Dendritic cell treated with granulocyte-macrophage colony-stimulating factor and Interleukin-4, amounts not matched to agents 40 ng/mL and 50 ng/mL, for 4 days (primary cell): ENCODE results near the gene MAML2.

Experiments used
- H3K27ac Mint-ChIP-seq: one replicate; pipeline ENCODE4 v1.8.0; 2022; ENCODE audit warnings: mild to moderate bottlenecking, mixed read lengths
- H3K27me3 Mint-ChIP-seq: one replicate; pipeline ENCODE4 v1.8.0; 2022; ENCODE audit warnings: mild to moderate bottlenecking, mixed read lengths
- H3K36me3 Mint-ChIP-seq: one replicate; pipeline ENCODE4 v1.8.0; 2022; ENCODE audit warnings: low read depth, mixed read lengths
- H3K4me1 Mint-ChIP-seq: one replicate; pipeline ENCODE4 v1.8.0; 2022; ENCODE audit warnings: low read depth, mixed read lengths
- H3K4me3 Mint-ChIP-seq: one replicate; pipeline ENCODE4 v1.8.0; 2022; ENCODE audit warnings: mild to moderate bottlenecking, moderate library complexity, mixed read lengths
- H3K9me3 Mint-ChIP-seq: one replicate; pipeline ENCODE4 v1.8.0; 2022; ENCODE audit warnings: mixed read lengths
- intact Hi-C: fragments of 100-400 bp; cut with micrococcal nuclease; formaldehyde crosslinking; loops from one replicate; pipeline ENCODE4 v1.15.0; 2022

The MAML2 gene

GRCh38 chr11:96119211-96119610 is 223.8 kb downstream of the MAML2 start:
- H3K27ac Mint-ChIP-seq: no peak overlapping the region
- peaks cover 2% of the 10 kb centered on the region for H3K27me3 Mint-ChIP-seq
- H3K4me1 Mint-ChIP-seq: no peaks in the 10 kb centered on the region
- intact Hi-C loops: no loop called here
- H3K36me3 Mint-ChIP-seq: no peaks in the 10 kb centered on the region
- no peaks in the 10 kb centered on the region for H3K9me3 Mint-ChIP-seq
- H3K4me3 Mint-ChIP-seq: no peak overlapping the region

- H3K36me3 Mint-ChIP-seq: no peaks in the 10 kb centered on the region
- no peaks in the 10 kb centered on the region for H3K4me1 Mint-ChIP-seq
- intact Hi-C loops: no loop called here
- no peaks in the 10 kb centered on the region for H3K27me3 Mint-ChIP-seq
- no peaks in the 10 kb centered on the region for H3K9me3 Mint-ChIP-seq
- H3K4me3 Mint-ChIP-seq: no peak overlapping the region
- H3K27ac Mint-ChIP-seq: no peak overlapping the region
These were observed 226.6 kb downstream of the MAML2 start for GRCh38 chr11:96116376-96116775.

GRCh38 chr11:96114178-96115064 is 228.6 kb downstream of the MAML2 start:
- Mint-ChIP-seq H3K4me1 (no peaks in the 10 kb centered on the region), H3K27me3 (no peaks in the 10 kb centered on the region), H3K9me3 (no peaks in the 10 kb centered on the region), H3K4me3 (no peak overlapping the region), H3K36me3 (no peaks in the 10 kb centered on the region), H3K27ac (no peak overlapping the region)
- intact Hi-C loops: no loop called here

GRCh38 chr11:96113193-96113681 is 229.8 kb downstream of the MAML2 start:
- H3K9me3 Mint-ChIP-seq: no peaks in the 10 kb centered on the region
- no peaks in the 10 kb centered on the region for H3K4me1 Mint-ChIP-seq
- intact Hi-C loops: no loop called here
- no peaks in the 10 kb centered on the region for H3K36me3 Mint-ChIP-seq
- H3K27ac Mint-ChIP-seq: no peak overlapping the region
- no peaks in the 10 kb centered on the region for H3K27me3 Mint-ChIP-seq
- H3K4me3 Mint-ChIP-seq: no peak overlapping the region

- no peaks in the 10 kb centered on the region for H3K27me3 Mint-ChIP-seq
- no peak overlapping the region for H3K4me3 Mint-ChIP-seq
- no peaks in the 10 kb centered on the region for H3K36me3 Mint-ChIP-seq
- H3K27ac Mint-ChIP-seq: no peak overlapping the region
- no peaks in the 10 kb centered on the region for H3K9me3 Mint-ChIP-seq
- intact Hi-C loops: no loop called here
- H3K4me1 Mint-ChIP-seq: no peaks in the 10 kb centered on the region
These were observed 230.5 kb downstream of the MAML2 start for GRCh38 chr11:96112192-96113128.

GRCh38 chr11:96111308-96111707 is 231.7 kb downstream of the MAML2 start:
- intact Hi-C loops: no loop called here
- H3K9me3 Mint-ChIP-seq: no peaks in the 10 kb centered on the region
- no peaks in the 10 kb centered on the region for H3K27me3 Mint-ChIP-seq
- no peaks in the 10 kb centered on the region for H3K4me1 Mint-ChIP-seq
- no peaks in the 10 kb centered on the region for H3K36me3 Mint-ChIP-seq
- no peak overlapping the region for H3K27ac Mint-ChIP-seq
- H3K4me3 Mint-ChIP-seq: no peak overlapping the region

GRCh38 chr11:96110302-96110701 is 232.7 kb downstream of the MAML2 start:
- H3K36me3 Mint-ChIP-seq: no peaks in the 10 kb centered on the region
- H3K27me3 Mint-ChIP-seq: no peaks in the 10 kb centered on the region
- no peaks in the 10 kb centered on the region for H3K4me1 Mint-ChIP-seq
- no peak overlapping the region for H3K27ac Mint-ChIP-seq
- intact Hi-C loops: no loop called here
- H3K9me3 Mint-ChIP-seq: no peaks in the 10 kb centered on the region
- H3K4me3 Mint-ChIP-seq: no peak overlapping the region

- Mint-ChIP-seq H3K4me3 (no peak overlapping the region), H3K27ac (no peak overlapping the region), H3K27me3 (no peaks in the 10 kb centered on the region), H3K9me3 (no peaks in the 10 kb centered on the region), H3K36me3 (no peaks in the 10 kb centered on the region), H3K4me1 (no peaks in the 10 kb centered on the region)
- intact Hi-C loops: no loop called here
These were observed 233.5 kb downstream of the MAML2 start for GRCh38 chr11:96109331-96110030.

GRCh38 chr11:96107143-96107824 is 235.7 kb downstream of the MAML2 start:
- Mint-ChIP-seq H3K27me3 (no peaks in the 10 kb centered on the region), H3K9me3 (no peaks in the 10 kb centered on the region), H3K27ac (no peak overlapping the region), H3K36me3 (no peaks in the 10 kb centered on the region), H3K4me1 (no peaks in the 10 kb centered on the region), H3K4me3 (no peak overlapping the region)
- intact Hi-C loops: no loop called here

- H3K4me3 Mint-ChIP-seq: no peak overlapping the region
- H3K36me3 Mint-ChIP-seq: no peaks in the 10 kb centered on the region
- H3K9me3 Mint-ChIP-seq: no peaks in the 10 kb centered on the region
- no peak overlapping the region for H3K27ac Mint-ChIP-seq
- intact Hi-C loops: no loop called here
- no peaks in the 10 kb centered on the region for H3K27me3 Mint-ChIP-seq
- H3K4me1 Mint-ChIP-seq: no peaks in the 10 kb centered on the region
These were observed 236.3 kb downstream of the MAML2 start for GRCh38 chr11:96106645-96107044.

- Mint-ChIP-seq H3K27ac (no peak overlapping the region), H3K4me1 (no peaks in the 10 kb centered on the region), H3K9me3 (no peaks in the 10 kb centered on the region), H3K4me3 (no peak overlapping the region), H3K27me3 (no peaks in the 10 kb centered on the region), H3K36me3 (no peaks in the 10 kb centered on the region)
- intact Hi-C loops: no loop called here
These were observed 237.1 kb downstream of the MAML2 start for GRCh38 chr11:96105944-96106343.

GRCh38 chr11:96105197-96105895 is 237.6 kb downstream of the MAML2 start:
- Mint-ChIP-seq H3K4me1 (no peaks in the 10 kb centered on the region), H3K9me3 (no peaks in the 10 kb centered on the region), H3K27me3 (no peaks in the 10 kb centered on the region), H3K27ac (no peak overlapping the region), H3K36me3 (no peaks in the 10 kb centered on the region), H3K4me3 (no peak overlapping the region)
- intact Hi-C loops: no loop called here

- no peak overlapping the region for H3K27ac Mint-ChIP-seq
- no peaks in the 10 kb centered on the region for H3K27me3 Mint-ChIP-seq
- H3K4me1 Mint-ChIP-seq: no peaks in the 10 kb centered on the region
- H3K4me3 Mint-ChIP-seq: no peak overlapping the region
- no peaks in the 10 kb centered on the region for H3K9me3 Mint-ChIP-seq
- intact Hi-C loops: no loop called here
- no peaks in the 10 kb centered on the region for H3K36me3 Mint-ChIP-seq
These were observed 238.5 kb downstream of the MAML2 start for GRCh38 chr11:96104496-96104895.
